SK-MEL-5 (cell line): ENCODE measurements around the gene COMT. TPM values are rescaled to one million over a fixed set of nuclear protein-coding genes. Genes with fewer than 3 reads are reported as not detected.
"Not testable (repeated sequence)": the region's sequence is repeated elsewhere in the genome, so short reads cannot be mapped to it uniquely, and the experiment has no call there.

Experiments
- DNase-seq: peaks from one replicate; pipeline ENCODE4 v3.0.0-alpha.2; 2016; ENCODE audit warnings: low read depth, low spot score
- in situ Hi-C: cut with HindIII; loops from 2 replicates; pipeline ENCODE4 v1.10.0; 2016; ENCODE audit warnings: low sequenced_read_pairs, high pct_unique_total_duplicates, low pct_unique_long_range_greater_than_20kb
- total RNA-seq: library from RNA; depleted of rRNA; stranded (reverse); fragments of >200 nt; shearing (Covaris generic); gene quantifications from 2 replicates; pipeline ENCODE4 v1.2.3, GENCODE V29; 2014

The COMT gene
- total RNA-seq, 1 experiment from 2014 or later, result 156 TPM

GRCh38 chr22:19918332-19919106 lies 23.1 kb upstream of the COMT start:
- in situ Hi-C loops, result no loop called here
- no peak for DNase-seq

- in situ Hi-C loops, result no loop called here
- DNase-seq, result no peak
Observed at GRCh38 chr22:19919701-19920363, 21.7 kb upstream of the COMT start.

GRCh38 chr22:19921544-19922081 lies 20.0 kb upstream of the COMT start:
- in situ Hi-C loops, result no loop called here

GRCh38 chr22:19923914-19924513 lies 17.6 kb upstream of the COMT start:
- DNase-seq, result no peak
- in situ Hi-C loops, result no loop called here

More at GRCh38 chr22:19921544-19922081, 20.0 kb upstream of the COMT start:
- DNase-seq, result no peak

- in situ Hi-C loops, result not testable (repeated sequence)
Observed at GRCh38 chr22:19926028-19926427, 15.5 kb upstream of the COMT start.

GRCh38 chr22:19927696-19928095 lies 13.9 kb upstream of the COMT start:
- in situ Hi-C loops, result no loop called here

More at GRCh38 chr22:19926028-19926427, 15.5 kb upstream of the COMT start:
- not testable (repeated sequence) for DNase-seq

GRCh38 chr22:19928207-19928606 lies 13.4 kb upstream of the COMT start:
- DNase-seq, result no peak

More at GRCh38 chr22:19927696-19928095, 13.9 kb upstream of the COMT start:
- no peak for DNase-seq

GRCh38 chr22:19929586-19930550 lies 11.7 kb upstream of the COMT start:
- in situ Hi-C loops, result no loop called here
- DNase-seq, result no peak

More at GRCh38 chr22:19928207-19928606, 13.4 kb upstream of the COMT start:
- in situ Hi-C loops, result no loop called here

- DNase-seq, result no peak
- in situ Hi-C loops, result no loop called here
Observed at GRCh38 chr22:19930551-19931486, 10.8 kb upstream of the COMT start.

GRCh38 chr22:19931514-19931913 lies 10.1 kb upstream of the COMT start:
- in situ Hi-C loops, result no loop called here
- DNase-seq, result no peak

- in situ Hi-C loops, result no loop called here
- no peak for DNase-seq
Observed at GRCh38 chr22:19932367-19933206, 9.0 kb upstream of the COMT start.

- DNase-seq, result no peak
- in situ Hi-C loops, result no loop called here
Observed at GRCh38 chr22:19933341-19934241, 8.0 kb upstream of the COMT start.

GRCh38 chr22:19935123-19935718 lies 6.4 kb upstream of the COMT start:
- in situ Hi-C loops, DNase-seq: not testable (repeated sequence)

GRCh38 chr22:19936513-19936912 lies 5.1 kb upstream of the COMT start:
- in situ Hi-C loops, result no loop called here
- DNase-seq, result no peak
